ENCODE data around the gene RBKS. TPM values are rescaled to one million over a fixed set of nuclear protein-coding genes. Genes with fewer than 3 reads are reported as not detected.

The RBKS gene
- total and polyA plus RNA-seq, 2 of the 13 experiments (the other 11 are each of a cell fraction or from before 2014, with no cell fraction given) = 7.7 to 8.3 TPM

DNA sequence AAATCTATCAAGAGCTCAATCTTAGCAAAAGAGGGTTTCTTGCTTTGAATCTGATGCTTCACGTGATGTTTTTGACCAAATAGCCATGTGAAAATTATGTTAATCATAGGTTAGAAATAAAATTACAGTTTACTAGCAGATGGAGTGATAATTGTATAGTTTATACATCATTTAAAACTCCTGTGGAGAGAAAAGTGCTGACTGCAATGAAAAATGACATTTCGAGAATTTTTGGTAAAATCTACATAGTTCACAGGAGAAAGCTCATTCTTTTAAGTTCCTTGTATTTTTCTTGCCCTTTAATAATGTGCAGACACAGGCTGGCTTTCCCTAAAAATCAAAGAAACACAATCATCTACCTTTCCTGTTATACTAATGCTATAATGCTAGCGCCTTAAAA is 33.2 kb downstream of the RBKS start:
- Histone ChIP-seq H3K4me2 (ENCODE audit: low read depth, low read length) (no peak overlapping the region), H3K27ac (ENCODE audit: extremely low read length, insufficient read depth, low read length) (no peak overlapping the region), H3K4me1 (ENCODE audit: insufficient read depth, low read length) (peaks cover 8% of the 10 kb centered on the region), H3K9ac (ENCODE audit: insufficient read depth, low read depth, low read length) (no peak overlapping the region), H3K9me3 (ENCODE audit: low read length) (no peaks in the 10 kb centered on the region), H2AFZ (ENCODE audit: low read length) (no peak overlapping the region), H3K79me2 (ENCODE audit: insufficient read depth, low read length) (no peaks in the 10 kb centered on the region), H3K27me3 (ENCODE audit: control insufficient read depth in 1 of 2, insufficient read depth in 2 of 2, low read length in 2 of 2) (no peaks in the 10 kb centered on the region), H4K20me1 (ENCODE audit: insufficient read depth, low read length) (no peaks in the 10 kb centered on the region), H3K4me3 (replicated peaks in 1 of 3; ENCODE audit: insufficient read depth in 1 of 3, low read depth in 2 of 3, low read length in 3 of 3) (no peak overlapping the region), H3K36me3 (replicated peaks in 1 of 2; ENCODE audit: control insufficient read depth in 1 of 2, insufficient read depth in 2 of 2, low read length in 2 of 2) (no peaks in the 10 kb centered on the region)
- DNase-seq (ENCODE audit: low spot score) (no peak), FAIRE-seq (no peak), ATAC-seq (no peak)
- in situ Hi-C loops (cut with HindIII; ENCODE audit: extremely low pct_ligation_motif_present, low pct_unique_long_range_greater_than_20kb) = no loop called here
- CTCF ChIA-PET (ENCODE audit: low intra/inter-chr PET ratio, low total read pairs) = no interaction called here
- POLR2A ChIA-PET = no interaction called here
- 87% methylated on average over 3 of the region's 3 CpGs for WGBS (ENCODE audit: low lambda C conversion rate)
- no TSS peak for BruUV-seq (replicated peaks)
- intact Hi-C loops (cut with micrococcal nuclease; ENCODE audit: unreplicated experiment) = no loop called here
- TF ChIP-seq SUZ12 (IDR thresholded peaks at IDR 0.05; ENCODE audit: low read depth, low read length) (no peak), MAFK (conservative IDR thresholded peaks at IDR 0.05 in 1 of 2, IDR thresholded peaks at IDR 0.05 in 1 of 2; ENCODE audit: low read length in 2 of 2) (peak; percentile 74 to 88), MAFF (IDR thresholded peaks at IDR 0.05; ENCODE audit: low read depth, low read length) (peak; percentile 77)

DNA sequence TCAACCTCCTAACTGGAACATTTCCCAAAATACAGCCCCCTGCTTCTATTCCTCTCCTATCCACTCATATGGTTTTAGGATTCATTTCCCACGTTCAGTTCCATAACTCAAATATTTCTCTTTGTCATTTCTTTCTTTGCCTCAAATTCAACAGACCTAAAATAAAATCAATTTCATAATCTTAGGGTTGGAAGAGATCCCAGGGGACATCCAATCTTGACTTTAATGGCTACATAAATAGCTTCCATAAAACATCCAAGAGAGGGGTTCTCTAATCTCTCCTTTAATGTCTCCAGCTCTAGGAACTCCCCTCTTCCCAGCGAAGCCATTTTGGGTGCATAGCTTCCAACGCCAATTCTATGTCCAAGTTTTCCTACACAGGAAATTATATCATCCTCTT is 33.8 kb downstream of the RBKS start:
- Histone ChIP-seq H3K9ac (ENCODE audit: insufficient read depth, low read depth, low read length) (no peak overlapping the region), H3K27ac (ENCODE audit: extremely low read length, insufficient read depth, low read length) (no peak overlapping the region), H3K36me3 (replicated peaks in 1 of 2; ENCODE audit: control insufficient read depth in 1 of 2, insufficient read depth in 2 of 2, low read length in 2 of 2) (no peaks in the 10 kb centered on the region), H3K4me3 (replicated peaks in 1 of 3; ENCODE audit: insufficient read depth in 1 of 3, low read depth in 2 of 3, low read length in 3 of 3) (no peak overlapping the region), H3K4me2 (ENCODE audit: low read depth, low read length) (no peak overlapping the region), H3K9me3 (ENCODE audit: low read length) (no peaks in the 10 kb centered on the region), H3K79me2 (ENCODE audit: insufficient read depth, low read length) (no peaks in the 10 kb centered on the region), H2AFZ (ENCODE audit: low read length) (no peak overlapping the region), H4K20me1 (ENCODE audit: insufficient read depth, low read length) (no peaks in the 10 kb centered on the region), H3K4me1 (ENCODE audit: insufficient read depth, low read length) (peaks cover 8% of the 10 kb centered on the region), H3K27me3 (ENCODE audit: control insufficient read depth in 1 of 2, insufficient read depth in 2 of 2, low read length in 2 of 2) (no peaks in the 10 kb centered on the region)
- FAIRE-seq (no peak), DNase-seq (ENCODE audit: low spot score) (no peak), ATAC-seq (no peak)
- POLR2A ChIA-PET = no interaction called here
- CTCF ChIA-PET (ENCODE audit: low intra/inter-chr PET ratio, low total read pairs) = no interaction called here
- intact Hi-C loops (cut with micrococcal nuclease; ENCODE audit: unreplicated experiment) (no loop called here), in situ Hi-C loops (cut with HindIII; ENCODE audit: extremely low pct_ligation_motif_present, low pct_unique_long_range_greater_than_20kb) (no loop called here)
- TF ChIP-seq ZNF652 (CRISPR knock-in tag; IDR thresholded peaks at IDR 0.05; ENCODE audit: borderline replicate concordance, low read depth) (no peak), ZNF607 (CRISPR knock-in tag; IDR thresholded peaks at IDR 0.05; ENCODE audit: borderline replicate concordance) (no peak), ZNF709 (CRISPR knock-in tag; IDR thresholded peaks at IDR 0.05) (no peak), ZNF431 (CRISPR knock-in tag; IDR thresholded peaks at IDR 0.05; ENCODE audit: borderline replicate concordance, low read depth) (no peak), MED1 (CRISPR knock-in tag; IDR thresholded peaks at IDR 0.05) (no peak), SALL1 (CRISPR knock-in tag; IDR thresholded peaks at IDR 0.05) (no peak)
- TF ChIP-seq, protein P1, sequence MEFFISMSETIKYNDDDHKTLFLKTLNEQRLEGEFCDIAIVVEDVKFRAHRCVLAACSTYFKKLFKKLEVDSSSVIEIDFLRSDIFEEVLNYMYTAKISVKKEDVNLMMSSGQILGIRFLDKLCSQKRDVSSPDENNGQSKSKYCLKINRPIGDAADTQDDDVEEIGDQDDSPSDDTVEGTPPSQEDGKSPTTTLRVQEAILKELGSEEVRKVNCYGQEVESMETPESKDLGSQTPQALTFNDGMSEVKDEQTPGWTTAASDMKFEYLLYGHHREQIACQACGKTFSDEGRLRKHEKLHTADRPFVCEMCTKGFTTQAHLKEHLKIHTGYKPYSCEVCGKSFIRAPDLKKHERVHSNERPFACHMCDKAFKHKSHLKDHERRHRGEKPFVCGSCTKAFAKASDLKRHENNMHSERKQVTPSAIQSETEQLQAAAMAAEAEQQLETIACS (CRISPR knock-in tag; IDR thresholded peaks at IDR 0.05) = no peak
- WGBS (ENCODE audit: low lambda C conversion rate) = 93% methylated on average over 3 of the region's 3 CpGs
- no TSS peak for BruUV-seq (replicated peaks)

All from HepG2 (cell line).